HG03139 (cell line): ENCODE data around the gene B3GNT5.

Experiments used
- ATAC-seq: cut with Tn5 transposase; IDR thresholded peaks from one replicate; pipeline ENCODE4 v1.9.1; 2021; ENCODE audit not compliant: unreplicated experiment

The B3GNT5 gene

GRCh38 chr3:183252973-183253527 lies at the start of gene B3GNT5:
Gene B3GNT5, plus strand, starts transcription at chr3:183253253. Its CDS starts 16,546 bp downstream, at chr3:183269799.
- no peak for ATAC-seq

GRCh38 chr3:183203670-183204069 lies 49.4 kb upstream of the B3GNT5 start:
- no peak for ATAC-seq

- ATAC-seq = no peak
Measured at GRCh38 chr3:183208260-183208659, 44.8 kb upstream of the B3GNT5 start.

- ATAC-seq = no peak
Measured at GRCh38 chr3:183208800-183209199, 44.3 kb upstream of the B3GNT5 start.

- no peak for ATAC-seq
Measured at GRCh38 chr3:183210341-183210740, 42.7 kb upstream of the B3GNT5 start.

GRCh38 chr3:183210862-183211341 lies 42.2 kb upstream of the B3GNT5 start:
- no peak for ATAC-seq

- no peak for ATAC-seq
Measured at GRCh38 chr3:183211352-183211751, 41.7 kb upstream of the B3GNT5 start.

GRCh38 chr3:183212096-183212495 lies 41.0 kb upstream of the B3GNT5 start:
- no peak for ATAC-seq

GRCh38 chr3:183212565-183212964 lies 40.5 kb upstream of the B3GNT5 start:
- ATAC-seq = no peak

GRCh38 chr3:183213415-183214276 lies 39.4 kb upstream of the B3GNT5 start:
- no peak for ATAC-seq

GRCh38 chr3:183214277-183214612 lies 38.8 kb upstream of the B3GNT5 start:
- ATAC-seq = no peak

GRCh38 chr3:183215591-183216202 lies 37.4 kb upstream of the B3GNT5 start:
- ATAC-seq = no peak

GRCh38 chr3:183217548-183218332 lies 35.3 kb upstream of the B3GNT5 start:
- no peak for ATAC-seq

- ATAC-seq = no peak
Measured at GRCh38 chr3:183218826-183219225, 34.2 kb upstream of the B3GNT5 start.

GRCh38 chr3:183220828-183221227 lies 32.2 kb upstream of the B3GNT5 start:
- no peak for ATAC-seq

GRCh38 chr3:183222631-183223235 lies 30.3 kb upstream of the B3GNT5 start:
- no peak for ATAC-seq

GRCh38 chr3:183224180-183224970 lies 28.7 kb upstream of the B3GNT5 start:
- ATAC-seq = no peak

- ATAC-seq = no peak
Measured at GRCh38 chr3:183226333-183226890, 26.6 kb upstream of the B3GNT5 start.

GRCh38 chr3:183227586-183227985 lies 25.5 kb upstream of the B3GNT5 start:
- ATAC-seq = no peak

- ATAC-seq = no peak
Measured at GRCh38 chr3:183229178-183229577, 23.9 kb upstream of the B3GNT5 start.
